GM21367 (cell line): Measurements from ENCODE around the gene EPB41L2.
"Not testable (repeated sequence)": the region's sequence is repeated elsewhere in the genome, so short reads cannot be mapped to it uniquely, and the experiment has no call there.

Source experiments
- ATAC-seq: cut with Tn5 transposase; IDR thresholded peaks from one replicate; pipeline ENCODE4 v1.9.1; 2021; ENCODE audit not compliant: unreplicated experiment

EPB41L2 gene

DNA sequence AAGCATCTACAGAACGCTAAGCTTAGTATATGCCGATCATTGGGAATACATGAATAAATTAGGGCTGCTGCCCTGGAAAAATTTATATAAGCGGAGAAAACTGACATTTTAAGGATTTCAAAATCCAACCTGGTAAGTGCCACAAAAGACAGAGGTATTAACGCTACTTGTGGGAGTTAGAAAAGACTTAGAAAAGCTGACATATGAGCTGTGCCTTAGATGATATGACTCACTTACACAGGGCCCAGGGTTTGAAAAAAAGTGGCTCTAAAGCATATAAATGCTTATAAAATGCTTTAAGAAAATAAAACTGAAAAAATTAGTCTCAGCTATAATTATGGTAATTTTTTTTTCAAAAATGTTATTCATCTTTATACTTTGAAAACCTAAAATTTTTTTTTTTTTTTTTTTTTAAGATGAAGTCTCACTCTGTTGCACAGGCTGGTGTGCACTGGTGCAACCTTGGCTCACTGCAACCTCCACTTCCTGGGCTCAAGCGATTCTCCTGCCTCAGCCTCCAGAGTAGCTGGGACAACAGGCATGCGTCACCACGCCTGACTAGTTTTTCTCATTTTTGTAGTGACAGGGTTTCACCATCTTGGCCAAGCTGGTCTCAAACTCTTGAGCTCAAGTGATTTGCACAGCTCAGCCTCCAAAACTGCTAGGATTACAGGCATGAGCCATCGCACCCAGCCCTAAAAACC is 25.7 kb downstream of the EPB41L2 start:
- no peak for ATAC-seq

DNA sequence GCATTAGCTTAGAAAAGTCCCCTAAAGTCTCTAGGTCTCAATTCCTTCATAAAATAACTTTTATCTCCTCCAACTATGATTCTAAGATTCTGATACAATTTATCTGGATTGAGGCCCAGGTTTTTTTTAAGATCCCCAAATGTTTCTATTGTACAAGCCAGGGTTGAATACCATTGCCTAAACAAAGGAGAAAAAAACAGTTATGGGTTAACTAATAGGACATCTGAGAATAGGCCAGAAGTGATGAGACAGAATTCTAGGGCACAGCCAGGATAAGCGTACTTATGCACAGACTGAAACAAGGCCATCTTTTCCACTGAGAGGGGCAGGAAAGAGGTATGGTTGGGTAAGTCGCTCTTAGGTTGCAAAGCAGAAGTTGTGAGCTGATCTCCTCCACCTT is 26.4 kb downstream of the EPB41L2 start:
- no peak for ATAC-seq

DNA sequence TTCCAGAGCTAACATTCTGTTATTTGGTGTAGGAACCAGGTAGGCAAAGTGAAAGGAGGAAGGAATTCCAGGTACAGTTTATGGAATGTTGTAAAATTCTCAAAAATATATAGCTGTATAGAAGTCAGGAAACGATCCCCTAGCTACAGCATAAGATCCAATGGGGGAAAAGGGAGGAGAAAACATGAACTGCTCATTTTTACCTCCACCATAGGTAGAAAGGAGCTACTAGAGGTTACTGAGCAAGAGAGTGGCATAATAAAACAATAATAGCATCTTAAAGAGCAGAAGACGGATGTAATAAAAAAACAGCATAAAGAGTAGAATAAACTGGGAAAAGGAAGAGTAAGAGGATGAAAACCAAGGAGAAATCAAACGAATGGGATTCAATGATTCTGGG is 26.9 kb downstream of the EPB41L2 start:
- no peak for ATAC-seq

DNA sequence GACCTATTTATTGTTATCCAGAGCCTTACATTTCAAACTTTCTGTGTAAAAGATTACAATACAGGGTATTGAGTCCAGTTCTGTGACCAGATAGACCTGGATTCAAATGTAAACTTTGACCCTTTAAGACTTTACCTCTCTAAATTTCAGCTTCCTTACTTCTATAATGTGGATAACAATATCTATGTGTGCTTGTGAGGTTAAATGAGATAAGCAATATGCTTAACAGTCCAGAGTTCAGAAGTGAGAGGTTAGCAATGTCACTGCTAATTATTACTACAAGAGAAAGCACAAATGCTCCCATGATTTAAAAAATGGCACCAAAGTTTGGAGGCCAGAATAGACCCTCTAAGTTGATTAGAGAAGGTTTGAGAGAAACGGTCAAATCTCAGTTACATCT is 27.5 kb downstream of the EPB41L2 start:
- no peak for ATAC-seq

- no peak for ATAC-seq
Measured at GRCh38 chr6:131033631-131034030, 29.4 kb downstream of the EPB41L2 start.

GRCh38 chr6:131029626-131030297 is 33.3 kb downstream of the EPB41L2 start:
- peak; percentile 92 for ATAC-seq

DNA sequence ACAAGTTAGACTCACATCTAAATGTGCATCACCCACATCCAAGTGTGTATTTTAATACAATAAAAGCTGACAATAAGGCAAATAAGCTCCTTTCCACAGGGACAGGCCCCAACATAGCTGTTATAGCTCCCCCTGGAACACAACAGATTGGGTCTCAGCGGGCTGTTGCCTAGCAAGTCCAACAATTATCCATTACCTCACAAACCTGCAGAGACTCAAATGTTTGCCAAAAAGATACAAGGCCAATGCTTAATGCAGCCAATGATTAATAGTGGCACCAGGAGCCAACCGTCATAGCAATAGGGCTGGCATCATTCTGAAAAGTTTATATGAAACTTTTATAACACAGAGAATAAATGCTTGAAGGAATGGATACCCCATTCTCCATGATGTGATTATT is 35.7 kb downstream of the EPB41L2 start:
- ATAC-seq, result no peak

DNA sequence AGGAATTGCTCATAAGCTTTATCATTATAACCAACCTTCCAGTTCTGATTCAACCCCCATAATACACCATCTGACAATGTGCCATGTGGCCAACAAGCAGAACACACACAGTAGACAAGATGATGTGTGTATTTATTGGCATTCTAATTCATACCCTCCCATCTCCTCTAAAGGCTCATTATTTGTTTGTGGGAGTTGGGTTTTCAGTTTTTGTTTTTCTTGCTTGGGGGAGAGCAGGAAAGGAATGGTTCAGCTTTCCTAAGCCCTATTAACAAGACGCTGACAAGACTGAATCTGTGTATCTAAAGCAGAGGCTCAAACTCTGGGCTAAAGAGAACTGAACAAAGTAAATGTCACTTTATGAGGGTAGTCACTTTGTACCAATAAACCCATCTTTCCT is 36.8 kb downstream of the EPB41L2 start:
- ATAC-seq, result no peak

GRCh38 chr6:131024565-131024964 is 38.5 kb downstream of the EPB41L2 start:
- ATAC-seq, result no peak

- ATAC-seq, result no peak
Measured at GRCh38 chr6:131023834-131024504, 39.1 kb downstream of the EPB41L2 start.

DNA sequence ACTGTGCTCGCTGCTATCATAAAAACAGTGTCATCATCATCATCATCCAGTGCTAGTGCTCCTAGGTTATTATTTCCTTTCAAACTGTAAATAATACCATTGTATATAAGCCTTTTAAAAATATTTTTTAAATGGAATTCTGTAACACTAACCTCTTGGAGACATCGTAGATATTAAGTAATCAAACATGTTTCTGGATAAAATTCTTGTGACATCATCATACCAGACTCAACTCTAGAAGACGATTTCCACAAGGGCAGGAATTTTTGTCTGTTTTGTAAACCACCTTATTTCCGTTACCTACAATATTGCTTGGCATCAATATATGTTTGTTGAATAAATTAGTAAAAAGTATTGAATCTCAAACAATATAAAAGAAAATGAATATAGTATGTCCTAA is 40.4 kb downstream of the EPB41L2 start:
- ATAC-seq, result no peak

DNA sequence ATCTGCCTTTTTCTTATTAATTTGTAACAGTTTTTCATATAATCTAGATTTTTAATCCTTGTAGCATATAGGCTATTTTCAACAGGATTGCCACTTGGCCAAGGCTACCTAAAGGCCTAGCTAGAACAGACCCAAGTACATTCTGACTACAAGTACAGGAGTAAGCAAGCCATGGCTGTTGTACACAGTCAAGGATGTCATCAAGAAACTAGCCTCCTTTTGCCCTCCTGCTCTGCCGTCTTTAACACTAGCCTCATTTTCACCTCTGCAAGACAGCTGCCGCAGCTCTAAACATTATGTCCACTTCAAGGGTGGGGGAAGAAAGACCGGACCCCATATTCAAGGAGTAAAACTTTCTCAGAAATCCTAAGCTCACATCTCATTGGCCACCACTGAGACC is 45.1 kb downstream of the EPB41L2 start:
- no peak for ATAC-seq

DNA sequence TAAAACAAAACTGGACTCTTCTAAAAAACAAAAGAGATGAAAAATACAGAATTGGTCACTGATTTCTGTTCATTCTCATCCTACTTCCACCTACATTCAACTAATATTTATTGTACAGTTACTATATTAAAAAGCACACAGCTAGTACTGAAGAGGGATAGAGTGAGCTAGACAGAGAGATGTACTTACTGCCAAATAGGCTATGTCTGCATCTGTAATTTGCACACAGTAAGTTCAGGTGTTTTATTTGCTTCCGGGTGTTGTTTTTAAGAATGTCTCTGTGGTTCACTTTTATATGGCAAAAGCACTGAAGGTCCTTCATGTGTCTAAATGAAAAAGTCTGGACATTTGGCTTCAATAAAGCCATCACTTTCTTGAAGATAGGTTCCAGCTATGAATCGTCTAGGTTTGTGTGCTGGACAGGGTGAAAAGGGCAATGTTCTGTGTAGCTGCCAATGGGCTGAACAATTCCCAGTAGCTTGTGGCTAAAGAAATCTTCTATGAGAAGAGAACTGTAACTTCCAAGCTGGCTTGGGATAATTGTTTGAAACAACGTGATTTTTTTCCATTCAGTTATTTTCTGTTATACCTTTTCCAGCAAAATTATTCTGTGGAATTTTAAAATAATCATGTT is 47.3 kb downstream of the EPB41L2 start:
- ATAC-seq, result no peak

DNA sequence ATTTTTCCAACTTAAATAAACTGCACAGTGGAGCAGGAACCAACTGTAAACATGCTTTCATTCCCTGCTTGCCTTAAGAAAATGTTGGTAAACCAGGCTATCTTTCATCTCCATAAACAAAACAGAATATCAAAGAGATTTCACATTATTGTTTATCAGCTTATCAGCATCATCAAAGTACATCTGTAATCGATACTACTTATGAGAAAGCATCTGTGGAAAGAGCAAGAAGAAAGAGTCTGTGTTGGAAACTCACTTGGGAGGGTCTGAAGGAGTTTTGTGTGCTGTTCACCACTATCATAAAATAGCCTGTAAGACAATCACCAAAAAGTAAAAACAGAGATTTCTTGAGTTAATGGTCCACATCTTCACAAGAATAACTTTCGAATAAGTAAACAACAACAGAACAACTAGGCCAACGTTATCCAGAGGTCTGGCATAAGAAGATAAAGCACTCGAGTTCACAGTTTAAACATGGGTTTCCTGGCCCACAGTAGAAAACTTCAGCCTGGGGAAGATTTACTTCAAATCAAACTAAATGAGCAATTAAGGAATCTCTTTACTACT is 47.9 kb downstream of the EPB41L2 start:
- no peak for ATAC-seq

GRCh38 chr6:131014080-131014776 is 48.8 kb downstream of the EPB41L2 start:
- no peak for ATAC-seq

GRCh38 chr6:131013495-131013894 is 49.5 kb downstream of the EPB41L2 start:
- no peak for ATAC-seq

- ATAC-seq, result no peak
Measured at GRCh38 chr6:131009790-131010189, 53.3 kb downstream of the EPB41L2 start.

- ATAC-seq, result not testable (repeated sequence)
Measured at GRCh38 chr6:131008965-131009364, 54.1 kb downstream of the EPB41L2 start.

DNA sequence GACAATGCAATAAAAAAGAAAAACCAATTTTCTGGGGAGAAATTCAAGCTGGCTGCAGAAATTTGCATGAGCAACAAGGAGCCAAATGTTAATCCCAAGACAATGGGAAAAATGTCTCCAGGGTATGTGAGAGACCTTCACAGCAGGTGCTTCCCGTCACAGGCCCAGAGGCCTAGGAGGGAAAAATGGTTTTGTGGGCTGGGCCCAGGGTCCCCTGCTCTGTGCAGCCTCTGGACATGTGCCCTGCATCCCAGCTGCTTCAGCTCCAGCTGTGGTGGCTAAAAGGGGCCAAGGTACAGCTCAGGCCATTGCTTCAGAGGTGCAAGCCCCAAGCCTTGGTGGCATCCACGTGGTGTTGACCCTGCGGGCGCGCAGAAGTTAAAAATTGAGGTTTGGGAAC is 55.1 kb downstream of the EPB41L2 start:
- ATAC-seq, result not testable (repeated sequence)

DNA sequence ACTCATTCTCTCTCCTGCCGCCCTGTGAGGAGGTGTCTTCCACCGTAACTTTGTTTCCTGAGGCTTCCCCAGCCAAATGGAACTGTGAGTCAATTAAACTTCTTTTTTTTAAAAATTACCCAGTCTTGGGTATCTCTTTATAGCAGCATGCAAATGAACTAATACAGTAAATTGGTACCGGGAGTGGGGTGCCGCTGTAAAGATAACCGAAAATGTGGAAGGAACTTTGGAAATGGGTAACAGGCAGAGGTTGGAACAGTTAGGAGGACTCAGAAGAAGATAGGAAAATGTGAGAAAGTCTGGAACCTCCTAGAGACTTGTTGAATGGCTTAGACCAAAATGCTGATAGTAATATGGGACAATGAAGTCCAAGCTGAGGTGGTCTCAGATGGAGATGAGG is 55.8 kb downstream of the EPB41L2 start:
- ATAC-seq, result no peak
